GM12878 (cell line): Measurements from ENCODE around the gene PTPRM. TPM values are rescaled to one million over a fixed set of nuclear protein-coding genes. Genes with fewer than 3 reads are reported as not detected.

Experiments
- ATAC-seq: fragments of 200-7000 bp; cut with Tn5 transposase; 3 replicates; pipeline ENCODE4 v1.9.1; 2020; ENCODE audit warnings: mild to moderate bottlenecking, moderate library complexity
- BruUV-seq: library from RNA; stranded (reverse); fragments of 400-500 nt; replicated peaks from 2 replicates; lab custom pipeline; 2021; lab: Mats Ljungman, UMichigan
- CTCF ChIA-PET: fragments of 300-600 bp; sonication (Branson Sonifier 250); formaldehyde crosslinking; extraction: SDS; loops from one replicate; lab custom pipeline; 2021; ENCODE audit warnings: inconsistent platforms; lab: Yijun Ruan, JAX
- POLR2A ChIA-PET: fragments of 350-600 bp; formaldehyde crosslinking; extraction: SDS; loops from one replicate; lab custom pipeline; 2021; ENCODE audit warnings: inconsistent platforms; lab: Charles Lee
- RAD21 ChIA-PET: fragments of 300-600 bp; sonication (Branson Sonifier 250); formaldehyde crosslinking; loops from one replicate; lab custom pipeline; 2023; ENCODE audit warnings: antibody characterized with exemption; ENCODE audit not compliant: unreplicated experiment; lab: Charles Lee
- SMC1A ChIA-PET: fragments of 300-600 bp; sonication (Branson Sonifier 250); formaldehyde crosslinking; loops from one replicate; lab custom pipeline; 2023; ENCODE audit not compliant: unreplicated experiment, uncharacterized antibody; lab: Charles Lee
- DNase-seq: peaks from one replicate; pipeline ENCODE4 v3.0.0-alpha.2; 2011; ENCODE audit warnings: low read depth, low spot score
- FAIRE-seq: peaks from 3 replicates; lab custom pipeline; 2011; peaks lifted over from hg19 to GRCh38; lab: Jason Lieb, UNC
- H2AFZ ChIP-seq: 2 replicates; pipeline ENCODE4 v1.6.0; 2011; ENCODE audit warnings: low read depth, low read length, control low read depth; ENCODE audit not compliant: control insufficient read depth
- H3K27ac ChIP-seq: 2 replicates; pipeline ENCODE4 v1.5.1; 2011; ENCODE audit warnings: control low read depth; ENCODE audit not compliant: control insufficient read depth, insufficient read depth
- H3K27me3 ChIP-seq, 2 experiments: replicated peaks in 1 of 2; 2 replicates each; pipeline versions ENCODE4 v1.6.0 to v1.6.1; 2011; ENCODE audit warnings: low read length in 1 of 2; ENCODE audit not compliant: control insufficient read depth in 2 of 2, insufficient read depth in 2 of 2
- H3K36me3 ChIP-seq, 2 experiments: 2 replicates each; pipeline ENCODE4 v1.5.1; 2011; ENCODE audit warnings: low read length in 1 of 2; ENCODE audit not compliant: control insufficient read depth in 2 of 2, insufficient read depth in 2 of 2
- H3K4me1 ChIP-seq: 2 replicates; pipeline ENCODE4 v1.6.1; 2011; ENCODE audit warnings: mild to moderate bottlenecking, low read length, moderate library complexity, mixed read lengths; ENCODE audit not compliant: control insufficient read depth, insufficient read depth
- H3K4me2 ChIP-seq: 2 replicates; pipeline ENCODE4 v1.6.0; 2011; ENCODE audit warnings: control low read depth; ENCODE audit not compliant: control insufficient read depth, insufficient read depth
- H3K4me3 ChIP-seq: fragments of 200-600 bp; sonication (generic); 2 replicates; pipeline ENCODE4 v1.5.1; 2016
- H3K79me2 ChIP-seq: 2 replicates; pipeline ENCODE4 v1.6.0; 2011; ENCODE audit warnings: low read length; ENCODE audit not compliant: control insufficient read depth, insufficient read depth
- H3K9ac ChIP-seq: 2 replicates; pipeline ENCODE4 v1.8.0; 2011; ENCODE audit warnings: low read length, control low read depth, mixed read lengths; ENCODE audit not compliant: control insufficient read depth, insufficient read depth
- H3K9me3 ChIP-seq: replicated peaks from 3 replicates; pipeline ENCODE4 v1.5.1; 2011; ENCODE audit warnings: mild to moderate bottlenecking, low read length; ENCODE audit not compliant: control insufficient read depth, insufficient read depth
- H4K20me1 ChIP-seq: 2 replicates; pipeline ENCODE4 v1.6.0; 2011; ENCODE audit not compliant: control insufficient read depth, insufficient read depth
- ASH2L ChIP-seq: fragments of 300-600, 200-600 bp; sonication (generic); IDR thresholded peaks from 2 replicates; pipeline ENCODE4 v1.6.1; 2017; ENCODE audit warnings: low read depth, mild to moderate bottlenecking, borderline replicate concordance
- EZH2 ChIP-seq: IDR thresholded peaks from 2 replicates; pipeline ENCODE4 v1.6.1; 2012; ENCODE audit warnings: low read depth, mild to moderate bottlenecking, control low read depth, inconsistent platforms, low read length, borderline replicate concordance; ENCODE audit not compliant: control insufficient read depth
- GABPA ChIP-seq: IDR thresholded peaks from 2 replicates; pipeline ENCODE4 v1.6.1; 2014; ENCODE audit warnings: antibody characterized with exemption, low read depth, mild to moderate bottlenecking, inconsistent platforms
- HDAC6 ChIP-seq: fragments of 200-600 bp; sonication (generic); IDR thresholded peaks from one replicate; pipeline ENCODE4 v1.8.0; 2017; ENCODE audit warnings: antibody characterized with exemption; ENCODE audit not compliant: unreplicated experiment
- IRF5 ChIP-seq: fragments of 450-650 bp; IDR thresholded peaks from 2 replicates; pipeline ENCODE4 v1.6.1; 2017; ENCODE audit warnings: borderline replicate concordance
- KAT2A ChIP-seq: conservative IDR thresholded peaks from 2 replicates; pipeline ENCODE4 v1.6.1; 2011; ENCODE audit warnings: low read depth, low read length; ENCODE audit not compliant: control insufficient read depth
- MYC ChIP-seq: IDR thresholded peaks from 2 replicates; pipeline ENCODE4 v1.6.1; 2011; ENCODE audit warnings: mild to moderate bottlenecking, low read length, moderate library complexity, inconsistent platforms; ENCODE audit not compliant: insufficient read depth, insufficient replicate concordance, insufficient read length, severe bottlenecking
- NFIC ChIP-seq: IDR thresholded peaks from 2 replicates; pipeline ENCODE4 v1.6.1; 2012; ENCODE audit warnings: low read depth, mild to moderate bottlenecking, inconsistent platforms, low read length, moderate library complexity
- NFYA ChIP-seq: IDR thresholded peaks from 2 replicates; pipeline ENCODE4 v1.6.1; 2011; ENCODE audit warnings: low read depth, mild to moderate bottlenecking, low read length, improper control_type of control experiment, borderline replicate concordance
- POLR2AphosphoS2 ChIP-seq: IDR thresholded peaks from 2 replicates; pipeline ENCODE4 v1.6.1; 2011; ENCODE audit warnings: low read depth, mild to moderate bottlenecking, low read length, improper control_type of control experiment, moderate library complexity
- RAD21 ChIP-seq: IDR thresholded peaks from 2 replicates; pipeline ENCODE4 v1.6.1; 2011; ENCODE audit warnings: mild to moderate bottlenecking, low read depth, low read length, moderate library complexity; ENCODE audit not compliant: insufficient read depth
- RELA ChIP-seq: fragments of 450-650 bp; IDR thresholded peaks from 2 replicates; pipeline ENCODE4 v1.8.0; 2014; ENCODE audit warnings: borderline replicate concordance; ENCODE audit not compliant: partially characterized antibody
- SRF ChIP-seq, 2 experiments: IDR thresholded peaks; 2 replicates each; pipeline ENCODE4 v1.6.1; 2011; ENCODE audit warnings: low read depth in 2 of 2, low read length in 2 of 2, mild to moderate bottlenecking in 1 of 2, moderate library complexity in 1 of 2
- SUZ12 ChIP-seq: fragments of 200-600 bp; sonication (generic); IDR thresholded peaks from one replicate; pipeline ENCODE4 v1.6.1; 2018; ENCODE audit warnings: antibody characterized with exemption, mild to moderate bottlenecking; ENCODE audit not compliant: unreplicated experiment
- ZNF24 ChIP-seq: fragments of 450-650 bp; IDR thresholded peaks from 2 replicates; pipeline ENCODE4 v1.6.1; 2017; ENCODE audit warnings: antibody characterized with exemption, mild to moderate bottlenecking
- WGBS: methylation state at CpG from one replicate; pipeline ENCODE4 v1.1.6; 2016; ENCODE audit warnings: low lambda C conversion rate; ENCODE audit not compliant: insufficient replicate concordance, insufficient coverage; ENCODE audit errors: missing lambda C conversion rate; 5-methylcytosine and 5-hydroxymethylcytosine counted together
- in situ Hi-C: fragments of 300-500 bp; cut with MboI; formaldehyde crosslinking; loops from 9 replicates; pipeline ENCODE4 v1.14.3; 2018; ENCODE audit warnings: mixed read lengths
- intact Hi-C: fragments of 100-400 bp; cut with micrococcal nuclease; formaldehyde crosslinking; loops from one replicate; pipeline ENCODE4 v1.14.2; 2022; ENCODE audit not compliant: unreplicated experiment
- polyA plus RNA-seq, 11 experiments: library from polyadenylated mRNA; depleted of rRNA in 4 of 11; unstranded in 6 of 11; stranded (reverse) in 5 of 11; fragments of >200 nt; fragmentation: Nextera tagmentation in 4 of 11; fragmentation: Illumina TruSeq in 1 of 11; extraction: Ambion mirVana in 4 of 11; extraction: Trizol in 1 of 11; gene quantifications; 1 replicate in 1 of 11; 2 replicates in 10 of 11; pipeline versions ENCODE4 v1.2.1 to v1.2.3, GENCODE V29; 2011 to 2016; ENCODE audit warnings: inconsistent platforms in 2 of 11, missing spikeins in 2 of 11, low read depth in 1 of 11
- total RNA-seq, 4 experiments: library from RNA; depleted of rRNA in 3 of 4; stranded (reverse); fragments of >200 nt in 3 of 4; fragmentation: Illumina TruSeq in 1 of 4; extraction: Trizol in 1 of 4; gene quantifications; 2 replicates each; pipeline versions ENCODE4 v1.2.1 to v1.2.3, GENCODE V29; 2013 to 2021
- TF ChIP-seq, protein P1 (sequence below): fragments of 450-650 bp; IDR thresholded peaks from 2 replicates; pipeline ENCODE4 v1.6.1; 2016; ENCODE audit warnings: mild to moderate bottlenecking, moderate library complexity, borderline replicate concordance
- TF ChIP-seq, protein P2 (sequence below): fragments of 450-650 bp; IDR thresholded peaks from 2 replicates; pipeline ENCODE4 v1.6.1; 2017; ENCODE audit warnings: low read depth, mild to moderate bottlenecking, moderate library complexity

Gene PTPRM
- total and polyA plus RNA-seq, 10 of the 15 experiments (the other 5 are each of a cell fraction or from before 2014, with no cell fraction given) = 0.07 to 22.6 (median 0.60) TPM

DNA sequence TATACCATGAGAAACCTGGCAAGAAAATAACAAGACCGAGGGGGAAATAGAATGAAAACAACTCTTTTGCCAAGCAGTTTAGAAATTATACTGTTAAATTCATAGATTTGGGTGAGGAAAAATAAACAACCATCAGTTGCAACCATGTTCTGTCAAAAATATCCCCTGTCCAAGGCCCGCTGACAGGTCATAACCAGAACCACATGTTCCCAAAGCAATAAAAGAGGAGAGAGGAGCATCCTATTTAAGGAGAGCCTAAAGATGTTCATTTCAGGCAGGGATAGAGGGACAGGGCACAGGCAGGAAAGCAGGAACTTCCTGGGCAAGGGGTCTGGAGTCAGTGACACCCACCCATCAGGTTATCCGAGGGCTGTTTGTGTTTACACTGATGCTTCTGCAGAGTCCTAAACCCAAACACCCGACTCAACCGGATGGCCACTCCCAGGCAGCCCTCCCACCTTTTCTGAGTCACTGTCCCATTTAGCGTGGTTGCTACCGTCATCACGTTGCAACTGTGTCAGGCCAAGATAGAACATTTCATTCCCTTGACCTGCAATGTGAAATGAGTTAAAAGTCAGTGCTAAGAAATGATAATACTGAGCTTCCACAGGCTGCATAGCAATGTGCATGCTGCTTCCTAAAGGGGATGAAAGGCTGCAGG, 573.9 kb downstream of the PTPRM start:
- ChIA-PET RAD21 (no interaction called here), CTCF (no interaction called here), SMC1A (no interaction called here), POLR2A (no interaction called here)
- no peaks in the 10 kb centered on the region for H3K36me3 ChIP-seq
- no TSS peak for BruUV-seq
- no peaks in the 10 kb centered on the region for H3K9me3 ChIP-seq
- 22% methylated on average over 8 of the region's 8 CpGs for WGBS
- intact Hi-C loops (no loop called here), in situ Hi-C loops (no loop called here)
- H3K4me2 ChIP-seq = no peak overlapping the region
- H4K20me1 ChIP-seq = no peaks in the 10 kb centered on the region
- H3K79me2 ChIP-seq = no peaks in the 10 kb centered on the region
- no peaks in the 10 kb centered on the region; a peak in 1 of 4 replicates for H3K27me3 ChIP-seq
- H3K4me3 ChIP-seq = no peak overlapping the region
- no peak overlapping the region for H3K9ac ChIP-seq
- no peak for FAIRE-seq
- DNase-seq = no peak
- H3K27ac ChIP-seq = no peak overlapping the region
- no peaks in the 10 kb centered on the region for H3K4me1 ChIP-seq
- H2AFZ ChIP-seq = no peak overlapping the region
- no peak for ATAC-seq
- TF ChIP-seq, protein P1, sequence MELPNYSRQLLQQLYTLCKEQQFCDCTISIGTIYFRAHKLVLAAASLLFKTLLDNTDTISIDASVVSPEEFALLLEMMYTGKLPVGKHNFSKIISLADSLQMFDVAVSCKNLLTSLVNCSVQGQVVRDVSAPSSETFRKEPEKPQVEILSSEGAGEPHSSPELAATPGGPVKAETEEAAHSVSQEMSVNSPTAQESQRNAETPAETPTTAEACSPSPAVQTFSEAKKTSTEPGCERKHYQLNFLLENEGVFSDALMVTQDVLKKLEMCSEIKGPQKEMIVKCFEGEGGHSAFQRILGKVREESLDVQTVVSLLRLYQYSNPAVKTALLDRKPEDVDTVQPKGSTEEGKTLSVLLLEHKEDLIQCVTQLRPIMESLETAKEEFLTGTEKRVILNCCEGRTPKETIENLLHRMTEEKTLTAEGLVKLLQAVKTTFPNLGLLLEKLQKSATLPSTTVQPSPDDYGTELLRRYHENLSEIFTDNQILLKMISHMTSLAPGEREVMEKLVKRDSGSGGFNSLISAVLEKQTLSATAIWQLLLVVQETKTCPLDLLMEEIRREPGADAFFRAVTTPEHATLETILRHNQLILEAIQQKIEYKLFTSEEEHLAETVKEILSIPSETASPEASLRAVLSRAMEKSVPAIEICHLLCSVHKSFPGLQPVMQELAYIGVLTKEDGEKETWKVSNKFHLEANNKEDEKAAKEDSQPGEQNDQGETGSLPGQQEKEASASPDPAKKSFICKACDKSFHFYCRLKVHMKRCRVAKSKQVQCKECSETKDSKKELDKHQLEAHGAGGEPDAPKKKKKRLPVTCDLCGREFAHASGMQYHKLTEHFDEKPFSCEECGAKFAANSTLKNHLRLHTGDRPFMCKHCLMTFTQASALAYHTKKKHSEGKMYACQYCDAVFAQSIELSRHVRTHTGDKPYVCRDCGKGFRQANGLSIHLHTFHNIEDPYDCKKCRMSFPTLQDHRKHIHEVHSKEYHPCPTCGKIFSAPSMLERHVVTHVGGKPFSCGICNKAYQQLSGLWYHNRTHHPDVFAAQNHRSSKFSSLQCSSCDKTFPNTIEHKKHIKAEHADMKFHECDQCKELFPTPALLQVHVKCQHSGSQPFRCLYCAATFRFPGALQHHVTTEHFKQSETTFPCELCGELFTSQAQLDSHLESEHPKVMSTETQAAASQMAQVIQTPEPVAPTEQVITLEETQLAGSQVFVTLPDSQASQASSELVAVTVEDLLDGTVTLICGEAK = no peak
- TF ChIP-seq SRF (IDR thresholded peaks at IDR 0.05; ENCODE audit: low read depth in 2 of 2, low read length in 2 of 2) (no peak), RELA (no peak), RAD21 (no peak), HDAC6 (no peak), ASH2L (no peak), NFIC (no peak), IRF5 (no peak), MYC (no peak), POLR2AphosphoS2 (no peak), SUZ12 (no peak), GABPA (no peak), NFYA (no peak), ZNF24 (no peak), KAT2A (no peak), EZH2 (no peak)
- TF ChIP-seq, protein P2, sequence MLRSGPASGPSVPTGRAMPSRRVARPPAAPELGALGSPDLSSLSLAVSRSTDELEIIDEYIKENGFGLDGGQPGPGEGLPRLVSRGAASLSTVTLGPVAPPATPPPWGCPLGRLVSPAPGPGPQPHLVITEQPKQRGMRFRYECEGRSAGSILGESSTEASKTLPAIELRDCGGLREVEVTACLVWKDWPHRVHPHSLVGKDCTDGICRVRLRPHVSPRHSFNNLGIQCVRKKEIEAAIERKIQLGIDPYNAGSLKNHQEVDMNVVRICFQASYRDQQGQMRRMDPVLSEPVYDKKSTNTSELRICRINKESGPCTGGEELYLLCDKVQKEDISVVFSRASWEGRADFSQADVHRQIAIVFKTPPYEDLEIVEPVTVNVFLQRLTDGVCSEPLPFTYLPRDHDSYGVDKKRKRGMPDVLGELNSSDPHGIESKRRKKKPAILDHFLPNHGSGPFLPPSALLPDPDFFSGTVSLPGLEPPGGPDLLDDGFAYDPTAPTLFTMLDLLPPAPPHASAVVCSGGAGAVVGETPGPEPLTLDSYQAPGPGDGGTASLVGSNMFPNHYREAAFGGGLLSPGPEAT = no peak
